ENCODE measurements around the gene KAT2A.

KAT2A gene

GRCh38 chr17:42090964-42091790 is 30.0 kb downstream of the KAT2A start:
- no peak for DNase-seq

GRCh38 chr17:42088736-42089135 is 32.4 kb downstream of the KAT2A start:
- DNase-seq = no peak

GRCh38 chr17:42087736-42088705 is 33.1 kb downstream of the KAT2A start:
- DNase-seq = no peak

- no peak for DNase-seq
Measured at GRCh38 chr17:42087042-42087701, 34.0 kb downstream of the KAT2A start.

- no peak for DNase-seq
Measured at GRCh38 chr17:42081516-42082129, 39.5 kb downstream of the KAT2A start.

- DNase-seq = no peak
Measured at GRCh38 chr17:42079541-42079940, 41.6 kb downstream of the KAT2A start.

GRCh38 chr17:42078396-42079043 is 42.6 kb downstream of the KAT2A start:
- DNase-seq = no peak

GRCh38 chr17:42077755-42078154 is 43.4 kb downstream of the KAT2A start:
- no peak for DNase-seq

- DNase-seq = no peak
Measured at GRCh38 chr17:42076797-42077559, 44.2 kb downstream of the KAT2A start.

GRCh38 chr17:42075789-42076188 is 45.4 kb downstream of the KAT2A start:
- DNase-seq = no peak

GRCh38 chr17:42072323-42073187 is 48.6 kb downstream of the KAT2A start:
- no peak for DNase-seq

GRCh38 chr17:42071810-42072209 is 49.4 kb downstream of the KAT2A start:
- no peak for DNase-seq

- DNase-seq = no peak
Measured at GRCh38 chr17:42068979-42069378, 52.2 kb downstream of the KAT2A start.

- peak; percentile 66 for DNase-seq
Measured at GRCh38 chr17:42067371-42068091, 53.6 kb downstream of the KAT2A start.

- no peak for DNase-seq
Measured at GRCh38 chr17:42065201-42065600, 56.0 kb downstream of the KAT2A start.

Data from stimulated activated CD4-positive, alpha-beta T cell treated with anti-CD3 and anti-CD28 coated beads, Interleukin-1b, Interleukin-23, amount 100 ng/mL, for 48 hours (primary cell).